Immature natural killer cell (primary cell): Measurements from ENCODE around the gene DFFB. TPM values are rescaled to one million over a fixed set of nuclear protein-coding genes. Genes with fewer than 3 reads are reported as not detected.
"Not testable (repeated sequence)": the region's sequence is repeated elsewhere in the genome, so short reads cannot be mapped to it uniquely, and the experiment has no call there.

Experiments used
- DNase-seq, 3 donors: peaks; one replicate each; pipeline ENCODE4 v3.0.0; 2022; ENCODE audit warnings: mixed read lengths in 1 of 3
- H3K27ac Mint-ChIP-seq, 6 donors: one replicate each; pipeline ENCODE4 v1.8.0; 2020; ENCODE audit warnings: mixed read lengths in 6 of 6, mild to moderate bottlenecking in 5 of 6, inconsistent platforms in 4 of 6, moderate library complexity in 3 of 6
- H3K27me3 Mint-ChIP-seq, 3 donors: one replicate each; pipeline ENCODE4 v1.8.0; 2020 to 2021; ENCODE audit warnings: low read depth in 3 of 3, mild to moderate bottlenecking in 3 of 3, mixed read lengths in 3 of 3, moderate library complexity in 3 of 3, inconsistent platforms in 1 of 3
- H3K36me3 Mint-ChIP-seq, 3 donors: one replicate each; pipeline ENCODE4 v1.8.0; 2020; ENCODE audit warnings: mixed read lengths in 3 of 3, inconsistent platforms in 2 of 3, mild to moderate bottlenecking in 2 of 3
- H3K4me1 Mint-ChIP-seq, 2 donors: one replicate each; pipeline ENCODE4 v1.8.0; 2020; ENCODE audit warnings: inconsistent platforms in 2 of 2, mild to moderate bottlenecking in 2 of 2, mixed read lengths in 2 of 2, moderate library complexity in 1 of 2
- H3K4me3 Mint-ChIP-seq, 5 donors: one replicate each; pipeline ENCODE4 v1.8.0; 2020; ENCODE audit warnings: mild to moderate bottlenecking in 5 of 5, mixed read lengths in 5 of 5, inconsistent platforms in 3 of 5, moderate library complexity in 3 of 5
- H3K9me3 Mint-ChIP-seq, 6 donors: one replicate each; pipeline ENCODE4 v1.8.0; 2020; ENCODE audit warnings: mild to moderate bottlenecking in 6 of 6, mixed read lengths in 6 of 6, inconsistent platforms in 4 of 6, moderate library complexity in 3 of 6
- polyA plus RNA-seq, 3 donors: library from polyadenylated mRNA; unstranded; fragments of 300-500 nt; fragmentation: Illumina TruSeq; gene quantifications; one replicate each; pipeline ENCODE4 v1.2.3, GENCODE V29; 2021

DFFB gene
- polyA plus RNA-seq, 3 donors from 2014 or later, result 8.3 to 25.6 (median 11.9) TPM

- H3K4me3 Mint-ChIP-seq, result no peak overlapping the region
- peaks cover 0 to 3% of the 10 kb centered on the region in 2 donors for H3K4me1 Mint-ChIP-seq
- no peak for DNase-seq
- H3K27me3 Mint-ChIP-seq, result peaks cover 0 to 8% (median 2%) of the 10 kb centered on the region in 3 donors
- no peaks in the 10 kb centered on the region for H3K36me3 Mint-ChIP-seq
- no peak overlapping the region for H3K27ac Mint-ChIP-seq
- no peaks in the 10 kb centered on the region for H3K9me3 Mint-ChIP-seq
Measured at GRCh38 chr1:3914911-3915310, 57.6 kb downstream of the DFFB start.

GRCh38 chr1:3915551-3916121 lies 58.4 kb downstream of the DFFB start:
- Mint-ChIP-seq H3K4me1 (peaks cover 0 to 3% of the 10 kb centered on the region in 2 donors), H3K27ac (no peak overlapping the region), H3K9me3 (no peaks in the 10 kb centered on the region), H3K4me3 (no peak overlapping the region), H3K27me3 (peaks cover 2 to 8% (median 2%) of the 10 kb centered on the region in 3 donors), H3K36me3 (no peaks in the 10 kb centered on the region)
- DNase-seq, result no peak

GRCh38 chr1:3917761-3918160 lies 60.5 kb downstream of the DFFB start:
- Mint-ChIP-seq H3K27me3 (peaks cover 0 to 11% (median 2%) of the 10 kb centered on the region in 3 donors), H3K4me1 (no peaks in the 10 kb centered on the region), H3K9me3 (no peaks in the 10 kb centered on the region), H3K4me3 (no peak overlapping the region), H3K36me3 (no peaks in the 10 kb centered on the region), H3K27ac (no peak overlapping the region)
- DNase-seq, result no peak

GRCh38 chr1:3918359-3918758 lies 61.1 kb downstream of the DFFB start:
- not testable (repeated sequence) for H3K4me3 Mint-ChIP-seq, H3K9me3 Mint-ChIP-seq, H3K4me1 Mint-ChIP-seq, H3K36me3 Mint-ChIP-seq, DNase-seq, H3K27ac Mint-ChIP-seq
- peaks cover 0 to 11% (median 2%) of the 10 kb centered on the region in 3 donors for H3K27me3 Mint-ChIP-seq

GRCh38 chr1:3918966-3919611 lies 61.8 kb downstream of the DFFB start:
- DNase-seq, result no peak
- no peaks in the 10 kb centered on the region for H3K9me3 Mint-ChIP-seq

GRCh38 chr1:3919706-3920105 lies 62.4 kb downstream of the DFFB start:
- Mint-ChIP-seq H3K9me3 (no peaks in the 10 kb centered on the region), H3K4me1 (no peaks in the 10 kb centered on the region), H3K36me3 (no peaks in the 10 kb centered on the region), H3K27ac (no peak overlapping the region), H3K4me3 (no peak overlapping the region), H3K27me3 (peaks cover 0 to 9% (median 2%) of the 10 kb centered on the region in 3 donors)
- DNase-seq, result no peak

More at GRCh38 chr1:3918966-3919611, 61.8 kb downstream of the DFFB start:
- no peaks in the 10 kb centered on the region for H3K36me3 Mint-ChIP-seq
- no peak overlapping the region for H3K27ac Mint-ChIP-seq
- no peaks in the 10 kb centered on the region for H3K4me1 Mint-ChIP-seq
- no peak overlapping the region for H3K4me3 Mint-ChIP-seq
- peaks cover 0 to 9% (median 2%) of the 10 kb centered on the region in 3 donors for H3K27me3 Mint-ChIP-seq

GRCh38 chr1:3921765-3922164 lies 64.5 kb downstream of the DFFB start:
- H3K4me3 Mint-ChIP-seq, result no peak overlapping the region
- no peak overlapping the region for H3K27ac Mint-ChIP-seq
- H3K9me3 Mint-ChIP-seq, result no peaks in the 10 kb centered on the region
- DNase-seq, result no peak
- peaks cover 0 to 11% (median 6%) of the 10 kb centered on the region in 3 donors for H3K27me3 Mint-ChIP-seq
- H3K4me1 Mint-ChIP-seq, result no peaks in the 10 kb centered on the region
- H3K36me3 Mint-ChIP-seq, result no peaks in the 10 kb centered on the region

- no peak for DNase-seq
- Mint-ChIP-seq H3K27me3 (peaks cover 0 to 12% (median 6%) of the 10 kb centered on the region in 3 donors), H3K4me1 (no peaks in the 10 kb centered on the region), H3K9me3 (no peaks in the 10 kb centered on the region), H3K36me3 (no peaks in the 10 kb centered on the region), H3K27ac (no peak overlapping the region), H3K4me3 (no peak overlapping the region)
Measured at GRCh38 chr1:3922201-3922725, 65.0 kb downstream of the DFFB start.

- DNase-seq, result no peak
- Mint-ChIP-seq H3K9me3 (no peaks in the 10 kb centered on the region), H3K27me3 (peaks cover 0 to 12% (median 6%) of the 10 kb centered on the region in 3 donors), H3K36me3 (no peaks in the 10 kb centered on the region), H3K4me1 (no peaks in the 10 kb centered on the region), H3K27ac (no peak overlapping the region), H3K4me3 (no peak overlapping the region)
Measured at GRCh38 chr1:3922851-3923250, 65.6 kb downstream of the DFFB start.

GRCh38 chr1:3923378-3924185 lies 66.3 kb downstream of the DFFB start:
- Mint-ChIP-seq H3K4me1 (no peaks in the 10 kb centered on the region), H3K27me3 (peaks cover 0 to 9% (median 6%) of the 10 kb centered on the region in 3 donors), H3K4me3 (no peak overlapping the region), H3K9me3 (no peaks in the 10 kb centered on the region), H3K36me3 (no peaks in the 10 kb centered on the region), H3K27ac (no peak overlapping the region)
- no peak for DNase-seq

- no peaks in the 10 kb centered on the region for H3K36me3 Mint-ChIP-seq
- H3K9me3 Mint-ChIP-seq, result no peaks in the 10 kb centered on the region
- H3K4me3 Mint-ChIP-seq, result no peak overlapping the region
- peaks cover 0 to 7% (median 6%) of the 10 kb centered on the region in 3 donors for H3K27me3 Mint-ChIP-seq
- DNase-seq, result no peak
- H3K27ac Mint-ChIP-seq, result no peak overlapping the region
- no peaks in the 10 kb centered on the region for H3K4me1 Mint-ChIP-seq
Measured at GRCh38 chr1:3924186-3924824, 67.0 kb downstream of the DFFB start.

- Mint-ChIP-seq H3K27ac (no peak overlapping the region), H3K9me3 (no peaks in the 10 kb centered on the region), H3K27me3 (peaks cover 0 to 7% (median 6%) of the 10 kb centered on the region in 3 donors)
Measured at GRCh38 chr1:3924825-3925220, 67.5 kb downstream of the DFFB start.

GRCh38 chr1:3925256-3925655 lies 68.0 kb downstream of the DFFB start:
- no peaks in the 10 kb centered on the region for H3K9me3 Mint-ChIP-seq
- no peak overlapping the region for H3K4me3 Mint-ChIP-seq
- no peaks in the 10 kb centered on the region for H3K4me1 Mint-ChIP-seq
- DNase-seq, result no peak
- H3K27me3 Mint-ChIP-seq, result peaks cover 0 to 10% (median 6%) of the 10 kb centered on the region in 3 donors
- H3K36me3 Mint-ChIP-seq, result no peaks in the 10 kb centered on the region
- no peak overlapping the region for H3K27ac Mint-ChIP-seq

More at GRCh38 chr1:3924825-3925220, 67.5 kb downstream of the DFFB start:
- no peak for DNase-seq
- Mint-ChIP-seq H3K36me3 (no peaks in the 10 kb centered on the region), H3K4me3 (no peak overlapping the region), H3K4me1 (no peaks in the 10 kb centered on the region)
